HK-2 (cell line): Measurements from ENCODE around the gene B4GALNT2.
"Not testable (repeated sequence)": the region's sequence is repeated elsewhere in the genome, so short reads cannot be mapped to it uniquely, and the experiment has no call there.

ENCODE experiments used
- DNase-seq: peaks from one replicate; pipeline ENCODE4 v3.0.0-alpha.2; 2018; ENCODE audit not compliant: unreplicated experiment

B4GALNT2 gene, protein sequence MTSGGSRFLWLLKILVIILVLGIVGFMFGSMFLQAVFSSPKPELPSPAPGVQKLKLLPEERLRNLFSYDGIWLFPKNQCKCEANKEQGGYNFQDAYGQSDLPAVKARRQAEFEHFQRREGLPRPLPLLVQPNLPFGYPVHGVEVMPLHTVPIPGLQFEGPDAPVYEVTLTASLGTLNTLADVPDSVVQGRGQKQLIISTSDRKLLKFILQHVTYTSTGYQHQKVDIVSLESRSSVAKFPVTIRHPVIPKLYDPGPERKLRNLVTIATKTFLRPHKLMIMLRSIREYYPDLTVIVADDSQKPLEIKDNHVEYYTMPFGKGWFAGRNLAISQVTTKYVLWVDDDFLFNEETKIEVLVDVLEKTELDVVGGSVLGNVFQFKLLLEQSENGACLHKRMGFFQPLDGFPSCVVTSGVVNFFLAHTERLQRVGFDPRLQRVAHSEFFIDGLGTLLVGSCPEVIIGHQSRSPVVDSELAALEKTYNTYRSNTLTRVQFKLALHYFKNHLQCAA

GRCh38 chr17:49132699-49133364 lies at the start of gene B4GALNT2:
Gene B4GALNT2 (plus strand): TSS chr17:49132769. CDS start chr17:49132793, 24 bp downstream.
- DNase-seq: peak; percentile 20

DNA sequence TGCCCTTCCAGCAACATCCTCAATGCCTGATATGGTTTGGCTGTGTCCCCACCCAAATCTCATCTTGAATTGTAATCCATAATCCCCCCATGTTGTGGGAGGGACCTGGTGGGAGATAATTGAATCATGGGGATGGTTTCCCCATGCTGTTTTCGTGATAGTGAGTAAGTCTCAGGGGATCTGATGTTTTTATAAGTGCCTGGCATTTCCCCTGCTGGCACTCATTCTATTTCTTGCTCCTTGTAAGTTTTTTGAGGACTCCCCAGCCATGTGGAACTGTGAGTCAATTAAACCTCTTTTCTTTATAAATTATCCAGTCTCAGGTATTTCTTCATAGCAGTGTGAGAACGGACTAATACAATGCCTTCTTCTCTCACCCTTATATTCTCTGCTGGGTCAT lies 47.5 kb upstream of the B4GALNT2 start:
- not testable (repeated sequence) for DNase-seq

- no peak for DNase-seq
Observed at GRCh38 chr17:49085565-49086315, 46.8 kb upstream of the B4GALNT2 start.

- no peak for DNase-seq
Observed at GRCh38 chr17:49086316-49086605, 46.3 kb upstream of the B4GALNT2 start.

- DNase-seq: no peak
Observed at GRCh38 chr17:49086649-49087048, 45.9 kb upstream of the B4GALNT2 start.

- DNase-seq: no peak
Observed at GRCh38 chr17:49089094-49089493, 43.5 kb upstream of the B4GALNT2 start.

- DNase-seq: no peak
Observed at GRCh38 chr17:49090878-49091594, 41.5 kb upstream of the B4GALNT2 start.

DNA sequence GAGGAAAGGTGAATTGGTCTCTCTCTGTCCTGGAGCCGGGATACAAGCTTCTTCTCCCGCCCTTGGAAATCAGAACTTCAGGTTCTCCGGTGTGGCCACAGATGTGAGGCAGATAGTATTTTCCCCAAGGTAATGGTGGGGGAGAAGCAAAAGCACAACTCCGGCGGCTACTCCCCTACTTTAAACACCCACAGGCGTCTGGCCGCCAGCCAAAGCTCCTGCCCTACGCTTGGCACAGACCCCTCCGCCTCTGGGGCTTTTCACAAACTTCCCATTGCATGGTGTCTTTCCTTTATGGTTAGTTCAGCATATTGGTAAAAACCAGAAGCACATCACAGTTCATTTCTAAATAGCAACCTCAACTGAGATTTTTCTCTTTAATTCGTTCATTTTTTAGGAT lies 39.4 kb upstream of the B4GALNT2 start:
- DNase-seq: no peak

GRCh38 chr17:49100601-49101000 lies 32.0 kb upstream of the B4GALNT2 start:
- no peak for DNase-seq

- peak; percentile 36 for DNase-seq
Observed at GRCh38 chr17:49101054-49101534, 31.5 kb upstream of the B4GALNT2 start.

DNA sequence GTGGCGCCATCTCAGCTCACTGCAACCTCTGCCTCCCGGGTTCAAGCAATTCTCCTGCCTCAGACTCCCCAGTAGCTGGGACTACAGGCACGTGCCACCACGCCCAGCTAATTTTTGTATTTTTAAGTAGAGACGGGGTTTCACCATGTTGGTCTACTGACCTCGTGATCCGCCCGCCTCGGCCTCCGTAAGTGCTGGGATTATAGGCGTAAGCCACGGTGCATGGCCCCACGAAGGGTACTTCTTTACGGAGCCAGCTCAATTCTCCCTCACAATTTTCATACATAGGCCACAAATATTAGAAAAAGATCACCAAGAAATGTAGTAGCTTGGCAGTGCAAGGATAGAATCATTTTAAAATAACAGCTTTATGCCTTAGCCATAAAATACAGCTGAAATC lies 29.2 kb upstream of the B4GALNT2 start:
- DNase-seq: not testable (repeated sequence)

DNA sequence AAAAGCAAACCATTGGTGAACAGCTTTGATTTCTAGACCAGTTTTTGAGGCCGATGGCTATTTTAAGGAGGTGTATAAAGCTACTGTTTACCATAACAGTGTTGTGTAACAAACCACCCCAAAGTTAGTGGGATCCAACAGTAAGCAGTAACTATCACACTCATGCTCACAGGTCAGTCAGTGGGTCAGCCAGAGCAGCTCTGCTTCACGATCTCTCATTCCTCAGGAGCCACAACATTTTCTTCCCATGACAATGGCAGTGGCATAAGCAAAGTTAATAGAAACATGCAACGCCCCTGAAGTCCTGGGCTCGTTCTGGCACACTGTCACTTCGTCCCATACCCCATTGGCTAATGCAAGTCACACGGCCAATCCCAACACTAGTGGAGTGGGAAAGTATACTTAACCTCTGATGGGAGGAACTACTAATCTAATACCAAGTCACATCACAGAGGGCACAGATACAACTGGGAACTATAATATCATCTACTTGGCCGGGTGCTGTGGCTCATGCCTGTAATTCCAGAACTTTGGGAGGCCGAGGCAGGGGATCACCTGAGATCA lies 28.0 kb upstream of the B4GALNT2 start:
- DNase-seq: no peak

GRCh38 chr17:49106321-49107210 lies 26.0 kb upstream of the B4GALNT2 start:
- no peak for DNase-seq

DNA sequence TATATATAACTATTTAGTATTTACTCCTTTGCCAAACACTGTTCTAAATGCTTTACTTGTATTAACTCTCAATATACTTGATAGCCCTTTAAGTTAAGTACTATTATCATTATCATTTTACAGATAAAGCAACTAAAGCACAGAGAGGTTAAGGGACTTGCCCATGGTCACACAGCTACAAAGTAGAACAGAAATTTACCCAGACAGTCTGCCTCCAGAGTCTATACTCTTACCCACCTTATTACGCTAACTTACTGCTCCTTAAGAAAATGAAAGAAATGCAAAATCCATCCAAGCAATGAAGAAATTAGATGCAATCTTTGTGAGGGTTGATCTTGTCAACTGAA lies 25.4 kb upstream of the B4GALNT2 start:
- no peak for DNase-seq

DNA sequence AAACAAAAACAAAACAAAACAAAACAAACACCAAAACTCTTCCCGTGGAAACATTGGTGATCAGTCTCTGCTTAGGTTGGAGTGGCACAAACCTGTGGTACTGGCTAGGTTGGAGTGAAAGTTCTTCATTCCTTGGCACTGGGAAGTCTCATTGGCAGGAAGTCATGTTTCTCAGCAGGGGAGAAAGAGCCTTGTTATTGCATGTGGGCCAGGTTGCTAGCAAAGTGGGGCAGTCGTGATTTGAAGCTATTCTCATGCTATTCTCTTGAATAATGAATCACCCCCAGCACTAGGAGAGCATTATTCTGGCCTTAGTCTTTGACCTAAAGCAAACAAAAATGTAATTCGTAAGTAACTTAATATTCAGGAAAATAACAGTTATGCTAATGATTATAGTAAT lies 24.3 kb upstream of the B4GALNT2 start:
- no peak for DNase-seq

- DNase-seq: no peak
Observed at GRCh38 chr17:49110509-49110908, 22.1 kb upstream of the B4GALNT2 start.

DNA sequence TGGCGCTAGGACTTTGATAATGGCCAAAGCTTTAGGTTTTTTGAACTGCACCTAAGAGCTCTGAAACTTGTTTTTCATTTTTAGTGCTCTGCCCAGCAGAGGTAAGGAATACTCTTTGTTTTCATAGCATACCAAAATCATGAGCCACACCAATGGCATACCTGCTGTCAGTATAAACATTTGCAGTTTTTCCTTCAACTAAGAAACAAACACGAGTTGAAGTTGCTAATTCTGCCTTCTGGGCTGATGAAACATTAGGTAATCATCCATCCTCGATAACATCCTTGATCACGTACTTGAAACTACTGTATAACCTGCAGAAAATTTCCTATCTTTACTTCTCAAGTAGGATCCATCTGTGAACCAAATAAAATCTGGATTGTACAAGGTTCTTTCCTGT lies 20.6 kb upstream of the B4GALNT2 start:
- DNase-seq: no peak

- no peak for DNase-seq
Observed at GRCh38 chr17:49112936-49113335, 19.6 kb upstream of the B4GALNT2 start.

- DNase-seq: no peak
Observed at GRCh38 chr17:49114703-49115102, 17.9 kb upstream of the B4GALNT2 start.

DNA sequence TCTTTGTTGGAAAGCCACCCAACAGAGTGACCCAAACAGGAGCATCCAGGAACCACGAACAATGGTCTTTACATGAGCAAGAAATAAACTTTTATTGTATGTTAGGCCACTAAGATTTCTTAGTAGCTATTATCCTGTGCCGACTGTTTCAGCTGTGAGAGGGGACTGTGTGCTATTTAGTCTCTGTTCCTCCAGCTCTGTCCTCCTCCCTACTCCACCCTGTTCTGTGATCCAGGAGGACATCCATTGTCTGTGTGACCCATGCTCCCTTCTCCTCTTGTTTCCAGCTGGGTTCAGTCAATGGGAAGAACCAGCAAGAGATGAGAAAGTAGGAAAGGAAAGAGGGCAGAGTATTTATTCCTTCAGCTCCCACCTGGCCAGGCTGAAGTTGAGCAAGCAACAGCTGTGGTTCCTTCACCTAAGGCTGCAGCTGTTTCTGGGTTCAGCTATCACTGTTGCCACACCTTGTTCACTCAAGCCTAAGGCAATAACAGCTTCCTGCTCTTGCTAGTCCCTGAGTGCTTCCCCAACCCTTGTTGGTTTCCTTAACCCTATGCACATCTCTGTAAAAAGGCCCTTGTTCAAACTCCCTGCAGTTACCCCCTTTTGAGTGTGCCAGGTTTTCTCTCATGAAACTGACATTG lies 14.9 kb upstream of the B4GALNT2 start:
- DNase-seq: no peak
